ENCODE data around the gene LRIG1.

LRIG1 gene

GRCh38 chr3:66484106-66484844 lies 16.5 kb downstream of the LRIG1 start:
- DNase-seq (ENCODE audit: low read depth) = no peak
- H3K4me3 ChIP-seq (ENCODE audit: low read depth, low read length) = no peak overlapping the region
- TF ChIP-seq CTCF (conservative IDR thresholded peaks at IDR 0.05; ENCODE audit: low read depth, low read length) = no peak

GRCh38 chr3:66483409-66483906 lies 17.4 kb downstream of the LRIG1 start:
- no peak for TF ChIP-seq CTCF (conservative IDR thresholded peaks at IDR 0.05; ENCODE audit: low read depth, low read length)
- DNase-seq (ENCODE audit: low read depth) = no peak
- H3K4me3 ChIP-seq (ENCODE audit: low read depth, low read length) = no peak overlapping the region

- DNase-seq (ENCODE audit: low read depth) = no peak
- TF ChIP-seq CTCF (conservative IDR thresholded peaks at IDR 0.05; ENCODE audit: low read depth, low read length) = no peak
Measured at GRCh38 chr3:66483006-66483405, 17.8 kb downstream of the LRIG1 start.

GRCh38 chr3:66482018-66482404 lies 18.8 kb downstream of the LRIG1 start:
- no peak overlapping the region for H3K4me3 ChIP-seq (ENCODE audit: low read depth, low read length)
- TF ChIP-seq CTCF (conservative IDR thresholded peaks at IDR 0.05; ENCODE audit: low read depth, low read length) = no peak

More at GRCh38 chr3:66483006-66483405, 17.8 kb downstream of the LRIG1 start:
- H3K4me3 ChIP-seq (ENCODE audit: low read depth, low read length) = no peak overlapping the region

GRCh38 chr3:66481071-66482017 lies 19.5 kb downstream of the LRIG1 start:
- no peak for TF ChIP-seq CTCF (conservative IDR thresholded peaks at IDR 0.05; ENCODE audit: low read depth, low read length)
- no peak overlapping the region for H3K4me3 ChIP-seq (ENCODE audit: low read depth, low read length)
- DNase-seq (ENCODE audit: low read depth) = no peak

More at GRCh38 chr3:66482018-66482404, 18.8 kb downstream of the LRIG1 start:
- DNase-seq (ENCODE audit: low read depth) = no peak

- no peak for DNase-seq (ENCODE audit: low read depth)
- TF ChIP-seq CTCF (conservative IDR thresholded peaks at IDR 0.05; ENCODE audit: low read depth, low read length) = no peak
- H3K4me3 ChIP-seq (ENCODE audit: low read depth, low read length) = no peak overlapping the region
Measured at GRCh38 chr3:66480666-66481065, 20.2 kb downstream of the LRIG1 start.
